MM.1S (cell line): ENCODE results near the gene VLDLR.

ENCODE experiments used
- DNase-seq: peaks from one replicate; pipeline ENCODE4 v3.0.0-alpha.2; 2015
- H2AFZ ChIP-seq: fragments of 300-600 bp; sonication (generic); 2 replicates; pipeline ENCODE4 v1.6.0; 2016; ENCODE audit warnings: antibody characterized with exemption, low read length
- H3F3A ChIP-seq: fragments of 300-600 bp; sonication (generic); 2 replicates; pipeline ENCODE4 v1.6.1; 2016; ENCODE audit warnings: mild to moderate bottlenecking, antibody characterized with exemption, low read length, moderate library complexity, mixed read lengths; ENCODE audit not compliant: insufficient read depth
- H3K27ac ChIP-seq: fragments of 300-600 bp; sonication (generic); 2 replicates; pipeline ENCODE4 v1.5.1; 2016; ENCODE audit warnings: mild to moderate bottlenecking, low read length
- H3K27me3 ChIP-seq: fragments of 300-600 bp; sonication (generic); replicated peaks from 2 replicates; pipeline ENCODE4 v1.6.0; 2016; ENCODE audit warnings: low read length; ENCODE audit not compliant: insufficient read depth
- H3K36me3 ChIP-seq: fragments of 300-600 bp; sonication (generic); replicated peaks from 2 replicates; pipeline ENCODE4 v1.6.1; 2016; ENCODE audit warnings: mild to moderate bottlenecking, low read length, mixed read lengths; ENCODE audit not compliant: insufficient read depth
- H3K4me1 ChIP-seq: fragments of 300-600 bp; sonication (generic); 2 replicates; pipeline ENCODE4 v1.6.1; 2016; ENCODE audit warnings: low read length, mixed read lengths
- H3K4me2 ChIP-seq: fragments of 300-600 bp; sonication (generic); 2 replicates; pipeline ENCODE4 v1.6.0; 2016; ENCODE audit warnings: low read depth, low read length
- H3K4me3 ChIP-seq: fragments of 300-600 bp; sonication (generic); 2 replicates; pipeline ENCODE4 v1.5.1; 2016; ENCODE audit warnings: low read length, mixed read lengths
- H3K79me2 ChIP-seq: fragments of 300-600 bp; sonication (generic); 2 replicates; pipeline ENCODE4 v1.6.1; 2016; ENCODE audit warnings: mixed run types, low read length, mixed read lengths
- H3K9ac ChIP-seq: fragments of 300-600 bp; sonication (generic); 2 replicates; pipeline ENCODE4 v1.6.1; 2016; ENCODE audit warnings: low read length, mixed read lengths
- H3K9me2 ChIP-seq: fragments of 300-600 bp; sonication (generic); replicated peaks from 2 replicates; pipeline ENCODE4 v1.6.1; 2016; ENCODE audit warnings: mild to moderate bottlenecking, low read length, mixed read lengths; ENCODE audit not compliant: insufficient read depth
- H3K9me3 ChIP-seq: fragments of 300-600 bp; sonication (generic); replicated peaks from 2 replicates; pipeline ENCODE4 v1.6.1; 2016; ENCODE audit warnings: mild to moderate bottlenecking, low read length, mixed read lengths; ENCODE audit not compliant: insufficient read depth
- H4K20me1 ChIP-seq: fragments of 300-600 bp; sonication (generic); 2 replicates; pipeline ENCODE4 v1.6.1; 2016; ENCODE audit warnings: mild to moderate bottlenecking, low read length, moderate library complexity, mixed read lengths; ENCODE audit not compliant: insufficient read depth
- CTCF ChIP-seq: fragments of 300-600 bp; sonication (generic); IDR thresholded peaks from 2 replicates; pipeline ENCODE4 v1.5.1; 2016; ENCODE audit warnings: antibody characterized with exemption, low read length, mixed read lengths
- EZH2 ChIP-seq: fragments of 300-600 bp; sonication (generic); optimal IDR thresholded peaks from 2 replicates; pipeline ENCODE3; 2017; ENCODE audit warnings: low read depth, mild to moderate bottlenecking, antibody characterized with exemption, low read length, mixed read lengths
- EZH2phosphoT487 ChIP-seq: fragments of 300-600 bp; sonication (generic); IDR thresholded peaks from 2 replicates; pipeline ENCODE4 v1.6.1; 2018; ENCODE audit warnings: antibody characterized with exemption, low read length

The VLDLR gene

GRCh38 chr9:2663461-2664173 is 42.0 kb downstream of the VLDLR start:
- TF ChIP-seq CTCF, result no peak
- TF ChIP-seq EZH2, result no peak
- TF ChIP-seq EZH2phosphoT487, result no peak
- Histone ChIP-seq H3K36me3 (no peaks in the 10 kb centered on the region), H3K9me2 (no peaks in the 10 kb centered on the region), H3K9ac (no peak overlapping the region), H4K20me1 (no peaks in the 10 kb centered on the region), H3K9me3 (no peaks in the 10 kb centered on the region), H3K4me3 (no peak overlapping the region), H2AFZ (no peak overlapping the region), H3K79me2 (no peaks in the 10 kb centered on the region), H3K4me2 (no peak overlapping the region), H3K27me3 (no peaks in the 10 kb centered on the region), H3F3A (no peaks in the 10 kb centered on the region), H3K4me1 (no peaks in the 10 kb centered on the region), H3K27ac (no peak overlapping the region)
- DNase-seq, result no peak

- H2AFZ ChIP-seq, result no peak overlapping the region
- no peak overlapping the region for H3K4me2 ChIP-seq
- H3K9ac ChIP-seq, result no peak overlapping the region
- no peaks in the 10 kb centered on the region for H3K9me2 ChIP-seq
- no peaks in the 10 kb centered on the region for H3K36me3 ChIP-seq
- no peaks in the 10 kb centered on the region for H3K4me1 ChIP-seq
- no peaks in the 10 kb centered on the region for H3K27me3 ChIP-seq
- no peak overlapping the region for H3K4me3 ChIP-seq
- no peak overlapping the region for H3K27ac ChIP-seq
- TF ChIP-seq CTCF (no peak), EZH2 (no peak), EZH2phosphoT487 (no peak)
- H3K9me3 ChIP-seq, result no peaks in the 10 kb centered on the region
- no peak for DNase-seq
- H3K79me2 ChIP-seq, result no peaks in the 10 kb centered on the region
- no peaks in the 10 kb centered on the region for H3F3A ChIP-seq
- H4K20me1 ChIP-seq, result no peaks in the 10 kb centered on the region
Observed at GRCh38 chr9:2664174-2665065, 42.8 kb downstream of the VLDLR start.

- Histone ChIP-seq H3K27ac (no peak overlapping the region), H3K4me3 (no peak overlapping the region), H3K36me3 (no peaks in the 10 kb centered on the region), H3K9me3 (no peaks in the 10 kb centered on the region), H3K4me1 (no peaks in the 10 kb centered on the region), H3K27me3 (no peaks in the 10 kb centered on the region), H4K20me1 (no peaks in the 10 kb centered on the region), H3K4me2 (no peak overlapping the region), H2AFZ (no peak overlapping the region), H3K79me2 (no peaks in the 10 kb centered on the region), H3F3A (no peaks in the 10 kb centered on the region), H3K9me2 (no peaks in the 10 kb centered on the region), H3K9ac (no peak overlapping the region)
- DNase-seq, result no peak
- TF ChIP-seq EZH2, result no peak
- no peak for TF ChIP-seq EZH2phosphoT487
- TF ChIP-seq CTCF, result no peak
Observed at GRCh38 chr9:2666569-2666968, 45.0 kb downstream of the VLDLR start.
